HepG2 (cell line): ENCODE measurements around the gene PRMT2.

ENCODE experiments used
- CCDC6 ChIP-seq: sonication (generic); formaldehyde crosslinking; IDR thresholded peaks from 2 replicates; pipeline ENCODE4 v1.8.1; 2022; ENCODE audit warnings: mild to moderate bottlenecking, missing genetic modification reagents, moderate library complexity
- TF ChIP-seq, protein P1 (sequence below): sonication (generic); formaldehyde crosslinking; IDR thresholded peaks from 2 replicates; pipeline ENCODE4 v1.5.0; 2020; ENCODE audit warnings: mild to moderate bottlenecking, missing genetic modification reagents, moderate library complexity
- TF ChIP-seq, protein P2 (sequence below), 2 experiments: IDR thresholded peaks; 2 replicates each; pipeline ENCODE4 v1.6.1; 2011 to 2012; ENCODE audit warnings: low read length in 2 of 2, borderline replicate concordance in 1 of 2, low read depth in 1 of 2, mild to moderate bottlenecking in 1 of 2, moderate library complexity in 1 of 2
- TF ChIP-seq, protein P3 (sequence below): sonication (generic); formaldehyde crosslinking; IDR thresholded peaks from 2 replicates; pipeline ENCODE4 v1.4.0; 2020; ENCODE audit warnings: low read depth, missing genetic modification reagents
- TF ChIP-seq, protein P4 (sequence below): sonication (generic); formaldehyde crosslinking; IDR thresholded peaks from 2 replicates; pipeline ENCODE4 v1.4.0; 2020; ENCODE audit warnings: missing genetic modification reagents

DNA sequence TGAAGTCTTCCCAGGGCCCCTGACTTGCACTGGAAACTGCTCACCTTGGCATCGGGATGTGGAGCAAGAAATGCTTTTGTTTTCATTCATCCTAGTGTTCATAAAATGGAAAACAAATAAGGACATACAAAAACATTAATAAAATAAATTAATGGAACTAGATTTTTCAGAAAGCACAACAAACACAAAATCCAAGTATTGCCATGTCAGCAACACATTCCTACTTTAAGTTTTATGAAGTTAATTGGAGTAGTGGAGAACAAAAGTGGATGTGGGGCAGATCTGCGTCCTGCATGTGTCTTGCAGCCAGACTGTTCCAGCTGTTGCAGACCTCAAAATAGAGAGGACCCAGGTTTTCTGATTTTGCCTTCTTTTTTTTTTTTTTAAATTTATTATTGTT is 32.9 kb downstream of the PRMT2 start:
- TF ChIP-seq CCDC6 (CRISPR knock-in tag): no peak
- TF ChIP-seq, protein P1, sequence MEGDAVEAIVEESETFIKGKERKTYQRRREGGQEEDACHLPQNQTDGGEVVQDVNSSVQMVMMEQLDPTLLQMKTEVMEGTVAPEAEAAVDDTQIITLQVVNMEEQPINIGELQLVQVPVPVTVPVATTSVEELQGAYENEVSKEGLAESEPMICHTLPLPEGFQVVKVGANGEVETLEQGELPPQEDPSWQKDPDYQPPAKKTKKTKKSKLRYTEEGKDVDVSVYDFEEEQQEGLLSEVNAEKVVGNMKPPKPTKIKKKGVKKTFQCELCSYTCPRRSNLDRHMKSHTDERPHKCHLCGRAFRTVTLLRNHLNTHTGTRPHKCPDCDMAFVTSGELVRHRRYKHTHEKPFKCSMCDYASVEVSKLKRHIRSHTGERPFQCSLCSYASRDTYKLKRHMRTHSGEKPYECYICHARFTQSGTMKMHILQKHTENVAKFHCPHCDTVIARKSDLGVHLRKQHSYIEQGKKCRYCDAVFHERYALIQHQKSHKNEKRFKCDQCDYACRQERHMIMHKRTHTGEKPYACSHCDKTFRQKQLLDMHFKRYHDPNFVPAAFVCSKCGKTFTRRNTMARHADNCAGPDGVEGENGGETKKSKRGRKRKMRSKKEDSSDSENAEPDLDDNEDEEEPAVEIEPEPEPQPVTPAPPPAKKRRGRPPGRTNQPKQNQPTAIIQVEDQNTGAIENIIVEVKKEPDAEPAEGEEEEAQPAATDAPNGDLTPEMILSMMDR (CRISPR knock-in tag): no peak
- TF ChIP-seq, protein P2, sequence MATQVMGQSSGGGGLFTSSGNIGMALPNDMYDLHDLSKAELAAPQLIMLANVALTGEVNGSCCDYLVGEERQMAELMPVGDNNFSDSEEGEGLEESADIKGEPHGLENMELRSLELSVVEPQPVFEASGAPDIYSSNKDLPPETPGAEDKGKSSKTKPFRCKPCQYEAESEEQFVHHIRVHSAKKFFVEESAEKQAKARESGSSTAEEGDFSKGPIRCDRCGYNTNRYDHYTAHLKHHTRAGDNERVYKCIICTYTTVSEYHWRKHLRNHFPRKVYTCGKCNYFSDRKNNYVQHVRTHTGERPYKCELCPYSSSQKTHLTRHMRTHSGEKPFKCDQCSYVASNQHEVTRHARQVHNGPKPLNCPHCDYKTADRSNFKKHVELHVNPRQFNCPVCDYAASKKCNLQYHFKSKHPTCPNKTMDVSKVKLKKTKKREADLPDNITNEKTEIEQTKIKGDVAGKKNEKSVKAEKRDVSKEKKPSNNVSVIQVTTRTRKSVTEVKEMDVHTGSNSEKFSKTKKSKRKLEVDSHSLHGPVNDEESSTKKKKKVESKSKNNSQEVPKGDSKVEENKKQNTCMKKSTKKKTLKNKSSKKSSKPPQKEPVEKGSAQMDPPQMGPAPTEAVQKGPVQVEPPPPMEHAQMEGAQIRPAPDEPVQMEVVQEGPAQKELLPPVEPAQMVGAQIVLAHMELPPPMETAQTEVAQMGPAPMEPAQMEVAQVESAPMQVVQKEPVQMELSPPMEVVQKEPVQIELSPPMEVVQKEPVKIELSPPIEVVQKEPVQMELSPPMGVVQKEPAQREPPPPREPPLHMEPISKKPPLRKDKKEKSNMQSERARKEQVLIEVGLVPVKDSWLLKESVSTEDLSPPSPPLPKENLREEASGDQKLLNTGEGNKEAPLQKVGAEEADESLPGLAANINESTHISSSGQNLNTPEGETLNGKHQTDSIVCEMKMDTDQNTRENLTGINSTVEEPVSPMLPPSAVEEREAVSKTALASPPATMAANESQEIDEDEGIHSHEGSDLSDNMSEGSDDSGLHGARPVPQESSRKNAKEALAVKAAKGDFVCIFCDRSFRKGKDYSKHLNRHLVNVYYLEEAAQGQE (IDR thresholded peaks at IDR 0.05; ENCODE audit: borderline replicate concordance in 1 of 2, low read depth in 1 of 2, low read length in 2 of 2): no peak
- TF ChIP-seq, protein P3, sequence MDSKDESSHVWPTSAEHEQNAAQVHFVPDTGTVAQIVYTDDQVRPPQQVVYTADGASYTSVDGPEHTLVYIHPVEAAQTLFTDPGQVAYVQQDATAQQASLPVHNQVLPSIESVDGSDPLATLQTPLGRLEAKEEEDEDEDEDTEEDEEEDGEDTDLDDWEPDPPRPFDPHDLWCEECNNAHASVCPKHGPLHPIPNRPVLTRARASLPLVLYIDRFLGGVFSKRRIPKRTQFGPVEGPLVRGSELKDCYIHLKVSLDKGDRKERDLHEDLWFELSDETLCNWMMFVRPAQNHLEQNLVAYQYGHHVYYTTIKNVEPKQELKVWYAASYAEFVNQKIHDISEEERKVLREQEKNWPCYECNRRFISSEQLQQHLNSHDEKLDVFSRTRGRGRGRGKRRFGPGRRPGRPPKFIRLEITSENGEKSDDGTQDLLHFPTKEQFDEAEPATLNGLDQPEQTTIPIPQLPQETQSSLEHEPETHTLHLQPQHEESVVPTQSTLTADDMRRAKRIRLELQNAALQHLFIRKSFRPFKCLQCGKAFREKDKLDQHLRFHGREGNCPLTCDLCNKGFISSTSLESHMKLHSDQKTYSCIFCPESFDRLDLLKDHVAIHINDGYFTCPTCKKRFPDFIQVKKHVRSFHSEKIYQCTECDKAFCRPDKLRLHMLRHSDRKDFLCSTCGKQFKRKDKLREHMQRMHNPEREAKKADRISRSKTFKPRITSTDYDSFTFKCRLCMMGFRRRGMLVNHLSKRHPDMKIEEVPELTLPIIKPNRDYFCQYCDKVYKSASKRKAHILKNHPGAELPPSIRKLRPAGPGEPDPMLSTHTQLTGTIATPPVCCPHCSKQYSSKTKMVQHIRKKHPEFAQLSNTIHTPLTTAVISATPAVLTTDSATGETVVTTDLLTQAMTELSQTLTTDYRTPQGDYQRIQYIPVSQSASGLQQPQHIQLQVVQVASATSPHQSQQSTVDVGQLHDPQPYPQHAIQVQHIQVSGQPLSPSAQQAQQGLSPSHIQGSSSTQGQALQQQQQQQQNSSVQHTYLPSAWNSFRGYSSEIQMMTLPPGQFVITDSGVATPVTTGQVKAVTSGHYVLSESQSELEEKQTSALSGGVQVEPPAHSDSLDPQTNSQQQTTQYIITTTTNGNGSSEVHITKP (CRISPR knock-in tag): no peak
- TF ChIP-seq, protein P4, sequence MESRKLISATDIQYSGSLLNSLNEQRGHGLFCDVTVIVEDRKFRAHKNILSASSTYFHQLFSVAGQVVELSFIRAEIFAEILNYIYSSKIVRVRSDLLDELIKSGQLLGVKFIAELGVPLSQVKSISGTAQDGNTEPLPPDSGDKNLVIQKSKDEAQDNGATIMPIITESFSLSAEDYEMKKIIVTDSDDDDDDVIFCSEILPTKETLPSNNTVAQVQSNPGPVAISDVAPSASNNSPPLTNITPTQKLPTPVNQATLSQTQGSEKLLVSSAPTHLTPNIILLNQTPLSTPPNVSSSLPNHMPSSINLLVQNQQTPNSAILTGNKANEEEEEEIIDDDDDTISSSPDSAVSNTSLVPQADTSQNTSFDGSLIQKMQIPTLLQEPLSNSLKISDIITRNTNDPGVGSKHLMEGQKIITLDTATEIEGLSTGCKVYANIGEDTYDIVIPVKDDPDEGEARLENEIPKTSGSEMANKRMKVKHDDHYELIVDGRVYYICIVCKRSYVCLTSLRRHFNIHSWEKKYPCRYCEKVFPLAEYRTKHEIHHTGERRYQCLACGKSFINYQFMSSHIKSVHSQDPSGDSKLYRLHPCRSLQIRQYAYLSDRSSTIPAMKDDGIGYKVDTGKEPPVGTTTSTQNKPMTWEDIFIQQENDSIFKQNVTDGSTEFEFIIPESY: no peak
